ENCODE data around the gene MGMT.

The MGMT gene

GRCh38 chr10:129728246-129728820 is 261.3 kb downstream of the MGMT start:
- Histone ChIP-seq H3K9me3 (ENCODE audit: control insufficient read depth, low read length) (no peaks in the 10 kb centered on the region), H3K4me3 (ENCODE audit: insufficient read depth, low read depth, low read length) (no peak overlapping the region), H3K36me3 (ENCODE audit: control insufficient read depth, insufficient read depth, low read length) (no peaks in the 10 kb centered on the region), H3K27me3 (ENCODE audit: control insufficient read depth, insufficient read depth, low read length, poor library complexity, severe bottlenecking) (no peaks in the 10 kb centered on the region), H3K4me1 (ENCODE audit: control insufficient read depth, insufficient read depth, low read length) (no peaks in the 10 kb centered on the region), H3K27ac (ENCODE audit: insufficient read depth, low read depth, low read length, poor library complexity, severe bottlenecking) (no peak overlapping the region)
- 95% methylated on average over 13 of the region's 13 CpGs for WGBS, 2 experiments

DNA sequence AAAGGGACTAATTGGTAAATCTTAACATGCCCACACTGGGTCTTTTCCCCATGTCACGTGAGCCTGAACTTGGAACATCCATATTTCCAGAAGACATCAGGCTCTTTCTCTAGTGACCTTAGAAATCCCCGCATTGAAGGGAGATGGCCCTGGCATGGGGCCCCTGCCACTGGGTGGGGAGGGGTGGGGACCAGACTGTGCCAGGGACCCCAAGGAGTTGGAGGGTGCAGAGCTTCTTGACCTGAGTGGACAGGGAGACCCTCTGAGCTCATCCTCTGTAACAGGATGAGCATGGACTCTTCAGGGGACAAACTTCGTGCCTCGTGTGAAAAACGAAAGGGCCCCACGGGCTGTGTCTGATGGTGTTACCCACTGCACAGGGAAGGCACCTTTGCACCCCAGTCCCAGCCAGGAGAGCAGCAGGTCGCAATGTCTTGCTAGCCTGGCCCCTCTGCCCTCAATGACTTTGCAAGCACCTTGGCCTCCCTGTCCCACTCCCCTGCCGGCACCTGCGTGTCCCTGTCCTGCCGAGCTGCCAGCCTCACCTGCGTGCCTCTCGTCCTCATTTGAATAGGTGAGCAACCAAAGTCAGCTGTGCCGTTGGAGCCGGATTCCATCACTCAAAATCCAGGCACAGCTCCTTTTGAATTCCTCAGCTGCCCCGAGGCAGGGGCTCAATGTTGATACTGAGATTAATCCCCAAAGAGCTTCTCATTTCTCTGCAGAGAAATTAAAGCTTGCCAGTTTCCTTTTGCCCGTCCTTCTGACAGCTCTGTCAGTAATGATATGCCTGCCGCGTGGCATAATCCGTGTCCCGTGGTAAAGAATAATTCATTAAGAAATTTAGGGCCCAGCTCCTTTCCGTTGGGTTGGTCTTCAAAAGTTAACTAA is 262.1 kb downstream of the MGMT start:
- Histone ChIP-seq H3K9me3 (ENCODE audit: control insufficient read depth, low read length) (no peaks in the 10 kb centered on the region), H3K4me1 (ENCODE audit: control insufficient read depth, insufficient read depth, low read length) (no peaks in the 10 kb centered on the region)
- WGBS, 2 experiments: 94 to 95% methylated on average over 21 of the region's 21 CpGs

GRCh38 chr10:129730272-129730992 is 263.4 kb downstream of the MGMT start:
- no peaks in the 10 kb centered on the region for H3K36me3 ChIP-seq (ENCODE audit: control insufficient read depth, insufficient read depth, low read length)
- H3K9me3 ChIP-seq (ENCODE audit: control insufficient read depth, low read length): no peaks in the 10 kb centered on the region
- H3K4me3 ChIP-seq (ENCODE audit: insufficient read depth, low read depth, low read length): no peak overlapping the region
- H3K4me1 ChIP-seq (ENCODE audit: control insufficient read depth, insufficient read depth, low read length): no peaks in the 10 kb centered on the region
- H3K27me3 ChIP-seq (ENCODE audit: control insufficient read depth, insufficient read depth, low read length, poor library complexity, severe bottlenecking): no peaks in the 10 kb centered on the region
- H3K27ac ChIP-seq (ENCODE audit: insufficient read depth, low read depth, low read length, poor library complexity, severe bottlenecking): no peak overlapping the region
- WGBS, 2 experiments: 75 to 80% methylated on average over 12 of the region's 12 CpGs

More for the DNA sequence above, 262.1 kb downstream of the MGMT start:
- Histone ChIP-seq H3K27me3 (ENCODE audit: control insufficient read depth, insufficient read depth, low read length, poor library complexity, severe bottlenecking) (no peaks in the 10 kb centered on the region), H3K4me3 (ENCODE audit: insufficient read depth, low read depth, low read length) (no peak overlapping the region), H3K36me3 (ENCODE audit: control insufficient read depth, insufficient read depth, low read length) (no peaks in the 10 kb centered on the region), H3K27ac (ENCODE audit: insufficient read depth, low read depth, low read length, poor library complexity, severe bottlenecking) (no peak overlapping the region)

DNA sequence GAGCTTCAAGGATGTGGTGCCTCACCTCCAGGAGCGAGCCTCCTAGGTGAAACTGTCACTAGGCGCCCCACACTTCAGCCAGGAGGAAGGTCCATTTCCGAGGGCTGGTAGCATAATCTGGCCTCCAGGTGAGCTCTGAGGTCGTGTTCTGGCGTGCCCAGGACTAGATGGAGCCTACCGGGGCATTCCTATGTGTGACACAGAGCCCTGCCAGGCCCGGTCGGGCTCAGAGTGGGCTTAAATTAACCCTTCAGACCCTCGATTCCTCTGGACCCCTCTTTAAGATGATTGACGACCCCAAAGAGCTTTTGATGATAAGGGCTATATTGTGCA is 263.9 kb downstream of the MGMT start:
- H3K9me3 ChIP-seq (ENCODE audit: control insufficient read depth, low read length): no peaks in the 10 kb centered on the region
- WGBS, 2 experiments: 68 to 71% methylated on average over 10 of the region's 10 CpGs
- H3K27me3 ChIP-seq (ENCODE audit: control insufficient read depth, insufficient read depth, low read length, poor library complexity, severe bottlenecking): no peaks in the 10 kb centered on the region
- H3K4me1 ChIP-seq (ENCODE audit: control insufficient read depth, insufficient read depth, low read length): no peaks in the 10 kb centered on the region
- H3K27ac ChIP-seq (ENCODE audit: insufficient read depth, low read depth, low read length, poor library complexity, severe bottlenecking): no peak overlapping the region
- H3K36me3 ChIP-seq (ENCODE audit: control insufficient read depth, insufficient read depth, low read length): no peaks in the 10 kb centered on the region
- H3K4me3 ChIP-seq (ENCODE audit: insufficient read depth, low read depth, low read length): no peak overlapping the region

DNA sequence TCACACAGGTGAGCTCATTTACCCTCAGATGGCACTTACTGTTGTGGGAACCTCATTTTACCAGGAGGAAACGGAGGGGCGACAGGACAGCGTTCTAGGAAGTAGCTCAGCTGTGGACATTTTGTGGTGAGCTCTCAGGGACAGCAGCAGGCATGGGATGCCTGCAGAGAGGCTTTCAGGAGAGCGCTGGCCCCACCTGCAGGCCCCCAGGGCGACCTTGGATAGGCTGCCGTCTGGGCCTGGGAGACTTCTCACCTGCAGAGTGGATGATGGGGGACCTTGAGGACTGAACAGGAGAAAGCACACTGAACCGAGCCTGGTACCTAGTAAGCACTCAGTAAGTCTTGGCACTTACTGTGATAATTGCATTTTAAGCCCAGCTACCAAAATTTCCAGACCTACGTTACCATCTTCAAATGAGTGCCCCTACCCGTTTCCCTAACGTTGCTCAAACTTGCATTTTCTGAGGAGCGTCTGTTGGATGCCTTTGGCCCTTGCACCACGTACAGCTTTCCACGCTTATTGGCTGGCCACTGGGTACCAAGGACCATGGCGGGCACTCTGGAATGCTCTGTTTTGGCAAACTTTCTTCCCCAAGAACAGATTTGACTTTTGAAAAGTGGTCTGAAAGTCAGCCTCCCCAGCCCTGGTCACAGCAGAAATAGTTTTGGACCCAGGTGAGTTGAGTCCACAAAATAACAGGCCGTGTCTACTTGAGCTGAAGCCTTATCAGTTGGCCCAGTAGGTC is 273.7 kb downstream of the MGMT start:
- Histone ChIP-seq H3K4me3 (ENCODE audit: insufficient read depth, low read depth, low read length) (no peak overlapping the region), H3K27me3 (ENCODE audit: control insufficient read depth, insufficient read depth, low read length, poor library complexity, severe bottlenecking) (no peaks in the 10 kb centered on the region), H3K9me3 (ENCODE audit: control insufficient read depth, low read length) (no peaks in the 10 kb centered on the region), H3K4me1 (ENCODE audit: control insufficient read depth, insufficient read depth, low read length) (no peaks in the 10 kb centered on the region), H3K36me3 (ENCODE audit: control insufficient read depth, insufficient read depth, low read length) (no peaks in the 10 kb centered on the region), H3K27ac (ENCODE audit: insufficient read depth, low read depth, low read length, poor library complexity, severe bottlenecking) (no peak overlapping the region)
- 92 to 93% methylated on average over 15 of the region's 15 CpGs for WGBS, 2 experiments

DNA sequence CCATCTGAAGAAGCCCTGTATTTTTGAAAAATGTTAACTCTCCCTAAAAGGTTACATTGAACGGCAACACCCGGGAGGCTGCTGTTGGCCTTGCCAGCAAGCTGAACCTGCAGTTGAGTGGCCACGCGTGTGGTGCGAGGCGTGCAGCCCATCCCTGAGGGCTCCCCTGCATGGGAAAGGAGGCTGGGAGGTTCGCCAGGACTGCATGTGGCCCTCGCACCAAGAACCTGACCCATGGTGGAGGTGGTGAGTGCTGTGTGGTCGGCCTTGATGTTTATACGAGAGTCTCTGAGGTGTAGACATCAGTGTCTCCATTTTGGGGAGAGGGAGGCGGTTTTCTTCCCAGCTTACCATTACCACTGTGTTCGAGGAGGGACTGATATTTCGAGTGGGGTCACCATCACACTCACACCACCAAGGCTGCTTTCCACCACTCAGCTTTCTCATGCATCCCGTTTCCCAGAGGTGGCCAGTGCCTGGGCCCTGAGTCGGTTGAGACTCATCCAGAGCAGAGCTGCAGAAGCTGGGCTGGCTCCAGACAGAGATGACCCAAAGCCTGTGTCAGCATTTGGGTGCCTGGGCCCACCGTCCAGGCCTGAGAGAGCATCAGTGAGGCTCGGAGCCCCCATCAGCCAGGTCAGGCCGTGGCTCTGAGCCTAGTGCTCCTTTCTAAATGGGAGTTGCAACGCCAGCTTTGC is 274.4 kb downstream of the MGMT start:
- WGBS, 2 experiments: 95% methylated on average over 19 of the region's 19 CpGs
- Histone ChIP-seq H3K4me1 (ENCODE audit: control insufficient read depth, insufficient read depth, low read length) (no peaks in the 10 kb centered on the region), H3K27ac (ENCODE audit: insufficient read depth, low read depth, low read length, poor library complexity, severe bottlenecking) (no peak overlapping the region), H3K27me3 (ENCODE audit: control insufficient read depth, insufficient read depth, low read length, poor library complexity, severe bottlenecking) (no peaks in the 10 kb centered on the region), H3K36me3 (ENCODE audit: control insufficient read depth, insufficient read depth, low read length) (no peaks in the 10 kb centered on the region), H3K4me3 (ENCODE audit: insufficient read depth, low read depth, low read length) (no peak overlapping the region), H3K9me3 (ENCODE audit: control insufficient read depth, low read length) (no peaks in the 10 kb centered on the region)

DNA sequence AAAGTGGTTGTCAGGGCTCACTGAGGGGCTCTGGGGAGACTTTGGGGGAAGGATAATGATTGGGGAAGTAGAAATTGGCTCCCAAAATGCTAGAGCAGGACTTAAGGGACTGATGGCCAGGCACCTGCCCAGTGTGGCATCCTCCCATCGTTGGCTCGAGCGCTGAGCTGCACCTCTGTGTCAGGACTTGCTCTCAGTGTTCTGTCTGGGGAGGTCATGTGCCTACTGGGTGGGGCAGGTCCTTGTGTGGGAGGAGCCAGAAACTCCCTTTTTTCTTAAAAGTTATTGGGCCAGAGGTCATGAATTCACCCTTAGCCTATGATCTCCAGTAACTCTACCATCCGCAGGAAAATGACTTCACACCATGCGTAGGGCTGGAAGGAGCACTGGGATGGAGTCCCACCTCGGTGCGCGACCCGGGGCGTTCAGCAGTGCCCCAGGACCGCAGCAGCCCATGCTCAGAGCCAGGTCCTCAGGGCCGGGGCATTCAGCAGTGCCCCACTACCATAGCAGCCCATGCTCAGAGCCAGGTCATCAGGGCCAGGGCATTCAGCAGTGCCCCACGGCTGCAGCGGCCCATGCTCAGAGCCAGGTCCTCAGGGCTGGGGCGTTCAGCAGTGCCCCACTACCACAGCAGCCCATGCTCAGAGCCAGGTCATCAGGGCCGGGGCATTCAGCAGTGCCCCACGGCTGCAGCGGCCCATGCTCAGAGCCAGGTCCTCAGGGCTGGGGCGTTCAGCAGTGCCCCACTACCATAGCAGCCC is 275.1 kb downstream of the MGMT start:
- H3K9me3 ChIP-seq (ENCODE audit: control insufficient read depth, low read length): no peaks in the 10 kb centered on the region
- no peaks in the 10 kb centered on the region for H3K4me1 ChIP-seq (ENCODE audit: control insufficient read depth, insufficient read depth, low read length)
- no peak overlapping the region for H3K27ac ChIP-seq (ENCODE audit: insufficient read depth, low read depth, low read length, poor library complexity, severe bottlenecking)
- no peaks in the 10 kb centered on the region for H3K27me3 ChIP-seq (ENCODE audit: control insufficient read depth, insufficient read depth, low read length, poor library complexity, severe bottlenecking)
- 95% methylated on average over 19 of the region's 19 CpGs for WGBS, 2 experiments
- no peak overlapping the region for H3K4me3 ChIP-seq (ENCODE audit: insufficient read depth, low read depth, low read length)
- H3K36me3 ChIP-seq (ENCODE audit: control insufficient read depth, insufficient read depth, low read length): no peaks in the 10 kb centered on the region

GRCh38 chr10:129742742-129743550 is 275.9 kb downstream of the MGMT start:
- no peak overlapping the region for H3K4me3 ChIP-seq (ENCODE audit: insufficient read depth, low read depth, low read length)
- no peak overlapping the region for H3K27ac ChIP-seq (ENCODE audit: insufficient read depth, low read depth, low read length, poor library complexity, severe bottlenecking)
- no peaks in the 10 kb centered on the region for H3K27me3 ChIP-seq (ENCODE audit: control insufficient read depth, insufficient read depth, low read length, poor library complexity, severe bottlenecking)
- 95 to 96% methylated on average over 27 to 29 of the region's 30 CpGs for WGBS, 2 experiments
- no peaks in the 10 kb centered on the region for H3K4me1 ChIP-seq (ENCODE audit: control insufficient read depth, insufficient read depth, low read length)
- no peaks in the 10 kb centered on the region for H3K36me3 ChIP-seq (ENCODE audit: control insufficient read depth, insufficient read depth, low read length)
- H3K9me3 ChIP-seq (ENCODE audit: control insufficient read depth, low read length): no peaks in the 10 kb centered on the region

All from ectodermal cell (in vitro differentiated cells).